Measurements from ENCODE around the gene CCDC9B. TPM values are rescaled to one million over a fixed set of nuclear protein-coding genes. Genes with fewer than 3 reads are reported as not detected.

Gene CCDC9B
- total and polyA plus RNA-seq, 8 donors: 0.58 to 39.3 (median 11.3) TPM

DNA sequence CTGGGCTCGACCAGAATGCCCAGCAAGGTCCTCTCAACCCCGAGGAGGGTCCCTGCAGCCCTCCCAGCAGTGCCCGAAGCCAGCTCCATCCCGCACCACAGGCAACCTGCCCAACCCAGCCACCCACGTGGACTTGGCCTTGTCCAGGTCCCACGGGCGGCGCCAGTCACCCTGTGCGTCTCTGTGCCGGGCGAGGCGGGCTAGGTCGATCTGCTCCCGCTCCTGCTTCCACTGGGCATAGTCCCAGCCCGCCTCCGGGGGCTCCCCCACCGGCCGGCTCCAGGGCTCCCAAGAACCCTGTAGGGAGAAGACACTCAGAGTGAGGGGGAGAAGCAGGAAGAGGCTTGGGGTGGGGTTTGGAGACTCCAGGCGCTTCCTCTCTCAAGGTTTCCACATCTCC, 3.1 kb downstream of the CCDC9B start:
- Histone ChIP-seq H3K36me3 (peaks cover 4 to 27% (median 22%) of the 10 kb centered on the region in 4 donors), H3K9me3 (no peaks in the 10 kb centered on the region), H3K4me3 (peak overlapping the region; percentile 7 to 18 (median 13)), H3K4me1 (peaks cover 64 to 100% (median 86%) of the 10 kb centered on the region in 4 donors), H3K27me3 (no peaks in the 10 kb centered on the region), H3K27ac (peak overlapping the region in 4 of 5 donors; percentile 90 to 95 (median 92))
- intact Hi-C loops (cut with DNase I; ENCODE audit: low total_unique reads): no loop called here
- peak in 1 of 2 donors; percentile 32 for DNase-seq
- TF ChIP-seq EP300 (IDR thresholded peaks at IDR 0.05) (no peak), POLR2AphosphoS5 (IDR thresholded peaks at IDR 0.05) (no peak), POLR2A (IDR thresholded peaks at IDR 0.05) (no peak)
- TF ChIP-seq, protein P1, sequence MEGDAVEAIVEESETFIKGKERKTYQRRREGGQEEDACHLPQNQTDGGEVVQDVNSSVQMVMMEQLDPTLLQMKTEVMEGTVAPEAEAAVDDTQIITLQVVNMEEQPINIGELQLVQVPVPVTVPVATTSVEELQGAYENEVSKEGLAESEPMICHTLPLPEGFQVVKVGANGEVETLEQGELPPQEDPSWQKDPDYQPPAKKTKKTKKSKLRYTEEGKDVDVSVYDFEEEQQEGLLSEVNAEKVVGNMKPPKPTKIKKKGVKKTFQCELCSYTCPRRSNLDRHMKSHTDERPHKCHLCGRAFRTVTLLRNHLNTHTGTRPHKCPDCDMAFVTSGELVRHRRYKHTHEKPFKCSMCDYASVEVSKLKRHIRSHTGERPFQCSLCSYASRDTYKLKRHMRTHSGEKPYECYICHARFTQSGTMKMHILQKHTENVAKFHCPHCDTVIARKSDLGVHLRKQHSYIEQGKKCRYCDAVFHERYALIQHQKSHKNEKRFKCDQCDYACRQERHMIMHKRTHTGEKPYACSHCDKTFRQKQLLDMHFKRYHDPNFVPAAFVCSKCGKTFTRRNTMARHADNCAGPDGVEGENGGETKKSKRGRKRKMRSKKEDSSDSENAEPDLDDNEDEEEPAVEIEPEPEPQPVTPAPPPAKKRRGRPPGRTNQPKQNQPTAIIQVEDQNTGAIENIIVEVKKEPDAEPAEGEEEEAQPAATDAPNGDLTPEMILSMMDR (IDR thresholded peaks at IDR 0.05): no peak
- 44 to 76% (median 60%) methylated on average over 2 to 19 of the region's 19 CpGs for WGBS, 5 donors

DNA sequence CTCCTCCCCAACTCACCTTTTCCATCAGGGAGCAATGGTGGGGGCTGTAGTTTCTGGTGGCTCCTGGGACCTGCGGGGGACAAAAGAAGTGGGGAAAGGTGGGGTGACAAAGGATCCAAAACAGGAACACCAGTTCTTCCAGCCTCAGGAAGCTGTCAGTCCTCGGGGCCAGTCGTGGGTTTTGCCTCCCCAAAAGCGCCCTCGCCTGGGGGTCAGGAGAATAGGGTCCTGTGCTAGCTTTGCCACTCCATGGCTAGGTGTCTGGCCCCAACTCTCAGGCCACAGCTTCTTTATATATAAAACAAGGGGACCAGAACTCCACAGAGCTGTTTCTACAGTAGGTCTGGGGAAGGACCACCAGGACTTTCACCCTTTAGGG, 4.0 kb downstream of the CCDC9B start:
- DNase-seq: peak in 1 of 2 donors; percentile 16
- TF ChIP-seq EP300 (IDR thresholded peaks at IDR 0.05) (no peak), POLR2AphosphoS5 (IDR thresholded peaks at IDR 0.05) (no peak), POLR2A (IDR thresholded peaks at IDR 0.05) (no peak)
- TF ChIP-seq, protein P1 (IDR thresholded peaks at IDR 0.05): no peak
- Histone ChIP-seq H3K4me1 (peaks cover 62 to 100% (median 86%) of the 10 kb centered on the region in 4 donors), H3K27ac (peak overlapping the region in 4 of 5 donors; percentile 90 to 95 (median 92)), H3K36me3 (peaks cover 4 to 27% (median 22%) of the 10 kb centered on the region in 4 donors), H3K9me3 (no peaks in the 10 kb centered on the region), H3K4me3 (no peak overlapping the region), H3K27me3 (no peaks in the 10 kb centered on the region)
- intact Hi-C loops (cut with DNase I; ENCODE audit: low total_unique reads): no loop called here
- 55 to 83% (median 74%) methylated on average over 5 of the region's 5 CpGs for WGBS, 5 donors

DNA sequence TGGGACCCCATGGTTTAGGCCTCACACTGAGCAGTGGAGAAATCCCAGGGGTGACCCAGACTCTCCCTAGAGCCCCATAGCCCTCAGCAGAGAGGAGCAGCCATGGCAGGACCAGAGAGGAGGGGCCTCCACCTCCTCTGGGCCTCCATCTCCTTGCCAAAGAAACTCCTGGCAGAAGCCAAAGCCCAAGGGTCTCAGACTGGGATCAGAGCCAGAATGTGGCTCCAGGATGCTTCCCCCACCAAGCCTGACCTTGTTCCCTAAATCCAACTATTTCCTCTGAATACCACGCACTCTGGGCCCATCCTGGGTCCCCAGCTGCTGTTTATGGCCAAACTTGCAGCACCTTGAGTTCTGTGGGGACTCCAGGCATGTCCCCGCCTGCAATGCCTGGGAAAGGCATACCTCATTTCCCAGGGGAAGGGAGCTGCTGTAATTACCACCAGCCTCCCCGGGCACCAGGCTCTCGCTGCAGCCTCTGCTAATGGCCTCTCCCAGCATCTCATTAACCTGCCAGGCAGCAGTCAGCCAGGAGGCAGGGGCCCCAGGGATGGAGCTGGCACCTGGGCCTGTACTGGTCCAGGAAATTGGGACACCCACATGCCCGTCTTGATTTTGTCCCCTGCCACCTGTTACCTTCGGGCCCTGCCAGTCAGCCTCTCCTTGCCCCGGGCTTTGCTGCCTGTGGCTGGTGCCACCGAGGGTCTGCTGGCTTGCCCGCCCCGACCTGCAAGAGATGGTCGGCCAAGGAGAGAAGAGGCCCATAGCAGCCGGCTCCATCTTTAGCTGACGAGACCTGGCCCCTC, 4.6 kb downstream of the CCDC9B start:
- peaks cover 4 to 27% (median 22%) of the 10 kb centered on the region in 4 donors for H3K36me3 ChIP-seq
- intact Hi-C loops (cut with DNase I; ENCODE audit: low total_unique reads): no loop called here
- H3K27me3 ChIP-seq: no peaks in the 10 kb centered on the region
- TF ChIP-seq, protein P1 (IDR thresholded peaks at IDR 0.05): no peak
- no peak for TF ChIP-seq EP300 (IDR thresholded peaks at IDR 0.05)
- H3K4me3 ChIP-seq: no peak overlapping the region
- peak overlapping the region in 4 of 5 donors; percentile 90 to 95 (median 92) for H3K27ac ChIP-seq
- H3K9me3 ChIP-seq: no peaks in the 10 kb centered on the region
- WGBS, 5 donors: 85 to 91% (median 87%) methylated on average over 7 to 13 of the region's 13 CpGs
- H3K4me1 ChIP-seq: peaks cover 59 to 99% (median 83%) of the 10 kb centered on the region in 4 donors
- peak in 1 of 2 donors; percentile 22 for DNase-seq

DNA sequence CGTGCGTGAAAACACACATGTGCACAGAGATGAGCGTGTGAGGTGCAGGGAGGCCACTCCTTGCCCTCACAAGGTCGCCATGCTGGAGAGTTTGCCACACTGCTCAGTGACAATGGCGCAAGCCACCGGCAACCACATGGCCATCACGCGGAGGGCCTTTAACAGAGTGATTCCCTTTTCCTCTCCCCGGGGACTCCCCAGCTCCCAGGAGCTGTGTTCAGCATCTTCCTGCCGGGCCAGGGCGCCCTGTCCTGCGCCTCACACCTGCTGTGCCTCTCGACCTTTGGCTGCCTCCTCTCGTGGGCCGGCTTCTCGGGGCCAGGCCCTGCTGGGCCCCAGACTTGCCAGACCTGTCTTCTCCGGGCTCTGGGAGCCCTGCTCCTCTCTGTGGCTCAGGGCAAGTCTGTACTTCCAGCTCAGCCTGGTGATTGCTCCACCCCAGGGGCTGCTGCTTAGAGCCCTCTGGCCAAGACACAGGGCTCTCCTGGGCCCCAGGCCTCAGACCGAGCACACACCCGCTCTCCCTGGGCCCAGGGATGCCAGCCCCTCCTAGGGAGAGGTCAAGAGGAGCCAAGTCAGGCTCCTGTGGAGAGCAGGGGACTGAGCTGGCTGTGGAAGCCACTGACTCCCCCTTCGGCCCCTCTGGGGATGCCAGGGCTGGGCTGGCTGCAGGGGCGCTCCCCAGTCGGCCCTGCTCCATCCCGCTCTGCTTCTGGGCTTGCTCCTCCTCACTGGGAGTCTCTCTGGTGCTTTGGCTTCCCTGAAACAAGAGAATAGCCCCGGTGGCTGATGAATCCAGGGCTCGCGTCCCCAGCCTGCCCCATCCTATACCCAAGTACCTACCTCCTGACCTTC, 5.6 kb downstream of the CCDC9B start:
- H3K36me3 ChIP-seq: peaks cover 4 to 27% (median 22%) of the 10 kb centered on the region in 4 donors
- intact Hi-C loops (cut with DNase I; ENCODE audit: low total_unique reads): no loop called here
- DNase-seq: peak in 1 of 2 donors; percentile 53

More for the DNA sequence above, 5.6 kb downstream of the CCDC9B start:
- Histone ChIP-seq H3K27me3 (no peaks in the 10 kb centered on the region), H3K27ac (peak overlapping the region; percentile 14 to 95 (median 92)), H3K4me3 (no peak overlapping the region), H3K4me1 (peaks cover 49 to 99% (median 82%) of the 10 kb centered on the region in 4 donors), H3K9me3 (no peaks in the 10 kb centered on the region)
- TF ChIP-seq, protein P1 (IDR thresholded peaks at IDR 0.05): no peak
- TF ChIP-seq POLR2AphosphoS5 (IDR thresholded peaks at IDR 0.05): no peak
- TF ChIP-seq EP300 (IDR thresholded peaks at IDR 0.05): no peak
- TF ChIP-seq POLR2A (IDR thresholded peaks at IDR 0.05): no peak
- WGBS, 5 donors: 75 to 87% (median 78%) methylated on average over 15 to 26 of the region's 26 CpGs

Measured in stomach (tissue), 9 donors.